Liver (tissue), 3 donors: ENCODE results near the gene NLRP9.

Source experiments
- ATF3 ChIP-seq: IDR thresholded peaks from 2 replicates; pipeline ENCODE4 v1.6.1; 2016; ENCODE audit warnings: antibody characterized with exemption
- CTCF ChIP-seq: fragments of 150-350 bp; IDR thresholded peaks from 2 replicates; pipeline ENCODE4 v1.5.1; 2017; ENCODE audit warnings: improper control_type of control experiment, low read depth, low read length; ENCODE audit not compliant: missing input control
- FOXA1 ChIP-seq: IDR thresholded peaks from 2 replicates; pipeline ENCODE4 v1.6.1; 2016; ENCODE audit warnings: antibody characterized with exemption
- GABPA ChIP-seq, 2 donors: IDR thresholded peaks in 1 of 2; conservative IDR thresholded peaks in 1 of 2; 2 replicates each; pipeline ENCODE4 v1.6.1; 2016; ENCODE audit warnings: antibody characterized with exemption in 2 of 2, mild to moderate bottlenecking in 1 of 2, moderate library complexity in 1 of 2
- MAX ChIP-seq: IDR thresholded peaks from 2 replicates; pipeline ENCODE4 v1.6.1; 2016; ENCODE audit warnings: antibody characterized with exemption
- RAD21 ChIP-seq, 2 donors: IDR thresholded peaks; 2 replicates each; pipeline ENCODE4 v1.6.1; 2016; ENCODE audit warnings: antibody characterized with exemption in 2 of 2, mild to moderate bottlenecking in 2 of 2
- REST ChIP-seq: IDR thresholded peaks from 2 replicates; pipeline ENCODE4 v1.6.1; 2016; ENCODE audit warnings: antibody characterized with exemption, mild to moderate bottlenecking
- RXRA ChIP-seq, 2 donors: IDR thresholded peaks; 2 replicates each; pipeline ENCODE4 v1.6.1; 2017 to 2018; ENCODE audit warnings: antibody characterized with exemption in 2 of 2, mild to moderate bottlenecking in 1 of 2
- SP1 ChIP-seq: IDR thresholded peaks from 2 replicates; pipeline ENCODE4 v1.6.1; 2018; ENCODE audit warnings: antibody characterized with exemption, mild to moderate bottlenecking
- TAF1 ChIP-seq: conservative IDR thresholded peaks from 2 replicates; pipeline ENCODE4 v1.6.1; 2016; ENCODE audit warnings: antibody characterized with exemption, mild to moderate bottlenecking
- donor health status: healthy.
- donor health status: healthy.

GRCh38 chr19:55674841-55675660, 63.2 kb downstream of the NLRP9 start, which contains the start of gene EPN1:
- TF ChIP-seq CTCF (no peak), RXRA (IDR thresholded peaks at IDR 0.05) (no peak), MAX (no peak), TAF1 (no peak), ATF3 (no peak), FOXA1 (no peak), RAD21 (IDR thresholded peaks at IDR 0.05) (no peak), REST (no peak), GABPA (IDR thresholded peaks at IDR 0.05 in 1 of 2, conservative IDR thresholded peaks at IDR 0.05 in 1 of 2) (peak; percentile 91 to 97), SP1 (peak; percentile 22)
